Measurements from ENCODE around the gene SUN2.
"Not testable (repeated sequence)": the region's sequence is repeated elsewhere in the genome, so short reads cannot be mapped to it uniquely, and the experiment has no call there.

SUN2 gene, protein sequence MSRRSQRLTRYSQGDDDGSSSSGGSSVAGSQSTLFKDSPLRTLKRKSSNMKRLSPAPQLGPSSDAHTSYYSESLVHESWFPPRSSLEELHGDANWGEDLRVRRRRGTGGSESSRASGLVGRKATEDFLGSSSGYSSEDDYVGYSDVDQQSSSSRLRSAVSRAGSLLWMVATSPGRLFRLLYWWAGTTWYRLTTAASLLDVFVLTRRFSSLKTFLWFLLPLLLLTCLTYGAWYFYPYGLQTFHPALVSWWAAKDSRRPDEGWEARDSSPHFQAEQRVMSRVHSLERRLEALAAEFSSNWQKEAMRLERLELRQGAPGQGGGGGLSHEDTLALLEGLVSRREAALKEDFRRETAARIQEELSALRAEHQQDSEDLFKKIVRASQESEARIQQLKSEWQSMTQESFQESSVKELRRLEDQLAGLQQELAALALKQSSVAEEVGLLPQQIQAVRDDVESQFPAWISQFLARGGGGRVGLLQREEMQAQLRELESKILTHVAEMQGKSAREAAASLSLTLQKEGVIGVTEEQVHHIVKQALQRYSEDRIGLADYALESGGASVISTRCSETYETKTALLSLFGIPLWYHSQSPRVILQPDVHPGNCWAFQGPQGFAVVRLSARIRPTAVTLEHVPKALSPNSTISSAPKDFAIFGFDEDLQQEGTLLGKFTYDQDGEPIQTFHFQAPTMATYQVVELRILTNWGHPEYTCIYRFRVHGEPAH

DNA sequence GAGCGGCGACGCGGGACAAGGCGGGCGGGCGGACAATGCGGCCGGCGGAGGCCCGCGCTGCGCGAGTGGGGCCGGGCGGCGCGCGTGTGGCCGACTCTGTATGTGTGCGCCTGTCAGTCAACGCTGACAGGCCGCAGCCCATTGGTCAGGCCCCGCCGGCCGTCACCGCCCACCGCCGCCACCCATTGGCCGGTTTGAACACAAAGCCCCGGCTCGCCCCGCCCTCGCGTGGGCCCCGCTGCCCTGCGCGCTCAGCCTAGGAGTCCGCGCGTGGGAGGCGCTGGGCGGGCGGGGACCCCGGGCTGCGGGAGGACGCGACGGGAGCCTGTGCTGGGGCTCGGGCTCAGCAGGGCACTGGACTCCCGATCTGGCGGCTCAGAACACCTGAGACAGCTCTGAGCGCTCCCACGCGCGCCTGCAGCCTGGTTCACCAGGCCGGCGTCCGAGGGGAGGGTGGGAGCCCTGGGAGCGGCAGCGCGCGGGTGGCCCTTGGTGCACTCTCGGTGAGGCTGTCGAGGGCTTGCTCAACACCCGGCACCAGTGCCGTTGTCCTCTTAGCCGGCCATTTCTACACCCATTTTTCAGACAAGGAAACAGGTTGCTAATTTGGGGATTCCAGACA is at the start of gene SUN2:
Gene SUN2 (minus strand): TSS at position 88 of the 622 bp plus-strand sequence. CDS start 3,370 bp downstream, outside the sequence.
- ATAC-seq (replicated peaks; ENCODE audit: extremely low read depth, poor library complexity, severe bottlenecking) (peak; percentile 73), DNase-seq (ENCODE audit: low spot score in 2 of 2) (peak; percentile 88 to 89)
- Mint-ChIP-seq H3K9me3 (no peaks in the 10 kb centered on the region), H3K27me3 (no peaks in the 10 kb centered on the region), H3K27ac (ENCODE audit: low read depth) (peak within 1 kb of the TSS; percentile 93), H3K4me1 (peaks cover 67% of the 10 kb centered on the region), H3K36me3 (ENCODE audit: insufficient read depth) (peaks cover 45% of the 10 kb centered on the region), H3K4me3 (peak within 1 kb of the TSS; percentile 98)

DNA sequence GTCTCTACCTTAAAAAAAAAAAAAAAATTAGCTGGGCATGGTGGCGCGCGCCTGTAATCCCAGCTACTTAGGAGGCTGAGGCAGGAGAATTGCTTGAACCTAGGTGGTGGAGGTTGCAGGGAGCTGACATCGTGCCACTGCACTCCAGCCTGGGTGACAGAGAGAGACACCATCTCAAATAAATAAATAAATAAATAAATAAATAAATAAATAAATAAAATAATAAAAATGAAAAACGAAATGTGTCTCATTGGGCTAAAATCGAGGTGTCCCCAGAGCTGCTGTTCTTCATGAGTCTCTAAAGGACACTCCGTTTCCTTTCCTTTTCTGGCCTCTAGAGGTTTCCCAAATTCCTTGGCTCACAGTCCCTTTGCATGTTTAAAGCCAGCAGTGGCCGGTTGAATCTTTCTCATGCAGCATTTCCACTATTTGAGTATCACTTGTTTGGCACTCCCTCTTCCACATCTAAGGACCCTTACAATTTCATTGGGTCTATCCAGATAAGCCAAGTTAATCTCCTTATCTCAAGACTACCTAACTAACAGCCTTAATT is 49.3 kb upstream of the SUN2 start:
- not testable (repeated sequence) for ATAC-seq (replicated peaks; ENCODE audit: extremely low read depth, poor library complexity, severe bottlenecking); H3K9me3 Mint-ChIP-seq; H3K27ac Mint-ChIP-seq (ENCODE audit: low read depth); H3K36me3 Mint-ChIP-seq (ENCODE audit: insufficient read depth); H3K4me3 Mint-ChIP-seq; H3K4me1 Mint-ChIP-seq; DNase-seq (ENCODE audit: low spot score in 2 of 2)
- H3K27me3 Mint-ChIP-seq = peaks cover 35% of the 10 kb centered on the region

DNA sequence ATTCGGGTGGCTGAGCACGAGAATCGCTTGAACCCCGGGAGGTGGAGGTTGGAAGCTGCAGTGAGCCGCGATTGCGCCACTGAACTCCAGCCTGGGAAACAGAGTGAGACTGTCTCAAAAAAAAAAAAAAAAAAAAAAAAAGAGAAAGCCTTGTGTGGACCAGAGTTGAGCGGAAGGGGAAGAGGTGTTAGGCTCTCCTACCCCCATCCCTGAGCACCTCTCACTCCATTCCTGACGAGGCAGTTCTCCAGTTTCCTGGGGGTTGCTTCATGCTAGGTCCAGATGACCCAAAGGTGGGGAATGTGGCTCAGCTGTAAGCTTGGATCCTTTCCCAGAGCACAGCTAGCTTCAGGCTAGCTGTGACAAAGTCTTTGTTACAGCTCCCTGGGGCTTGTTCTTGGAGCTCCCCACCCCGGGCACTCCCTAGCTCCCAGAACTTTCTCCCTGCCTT is 46.9 kb upstream of the SUN2 start:
- no peak for DNase-seq (ENCODE audit: low spot score in 2 of 2)
- no peak for ATAC-seq (replicated peaks; ENCODE audit: extremely low read depth, poor library complexity, severe bottlenecking)
- no peaks in the 10 kb centered on the region for H3K9me3 Mint-ChIP-seq
- H3K36me3 Mint-ChIP-seq (ENCODE audit: insufficient read depth) = no peaks in the 10 kb centered on the region
- peaks cover 20% of the 10 kb centered on the region for H3K4me1 Mint-ChIP-seq
- H3K27me3 Mint-ChIP-seq = peaks cover 40% of the 10 kb centered on the region
- H3K4me3 Mint-ChIP-seq = no peak overlapping the region
- no peak overlapping the region for H3K27ac Mint-ChIP-seq (ENCODE audit: low read depth)

DNA sequence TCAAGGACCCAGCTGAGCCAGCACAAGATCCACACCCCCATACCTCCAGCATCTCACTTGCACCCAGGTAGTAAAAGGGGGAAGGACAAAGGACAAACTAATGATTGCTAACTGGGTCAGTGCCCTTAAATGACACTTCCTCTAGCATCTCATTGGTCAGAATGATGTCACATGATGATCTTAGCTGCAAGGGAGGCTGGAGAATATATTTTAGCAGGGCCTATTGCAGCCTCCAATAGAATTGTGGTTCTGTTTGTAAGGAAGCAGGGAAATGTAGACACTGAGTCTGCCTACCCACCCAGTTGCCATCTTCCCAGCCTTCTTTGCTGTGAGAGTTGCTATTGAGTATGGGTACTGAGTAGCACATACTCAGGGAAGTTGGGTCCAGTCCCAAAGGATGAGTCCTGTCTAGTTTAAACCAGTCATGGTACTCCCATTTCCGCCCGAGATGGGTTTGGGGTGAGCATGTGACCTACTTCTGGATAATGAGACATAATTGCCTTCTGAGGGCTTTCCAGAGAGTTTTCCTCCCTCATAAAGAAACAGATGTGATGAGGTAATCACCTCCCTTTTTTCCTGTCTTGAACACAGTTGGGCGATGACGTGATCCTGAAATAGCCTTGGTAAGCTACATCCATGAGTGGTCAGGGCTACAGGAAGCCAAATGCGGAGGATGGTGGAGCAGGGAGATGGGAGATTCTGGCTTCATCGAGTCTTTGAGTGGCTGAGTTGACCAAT is 43.6 kb upstream of the SUN2 start:
- H3K27me3 Mint-ChIP-seq = peaks cover 66% of the 10 kb centered on the region
- no peak overlapping the region for H3K27ac Mint-ChIP-seq (ENCODE audit: low read depth)

DNA sequence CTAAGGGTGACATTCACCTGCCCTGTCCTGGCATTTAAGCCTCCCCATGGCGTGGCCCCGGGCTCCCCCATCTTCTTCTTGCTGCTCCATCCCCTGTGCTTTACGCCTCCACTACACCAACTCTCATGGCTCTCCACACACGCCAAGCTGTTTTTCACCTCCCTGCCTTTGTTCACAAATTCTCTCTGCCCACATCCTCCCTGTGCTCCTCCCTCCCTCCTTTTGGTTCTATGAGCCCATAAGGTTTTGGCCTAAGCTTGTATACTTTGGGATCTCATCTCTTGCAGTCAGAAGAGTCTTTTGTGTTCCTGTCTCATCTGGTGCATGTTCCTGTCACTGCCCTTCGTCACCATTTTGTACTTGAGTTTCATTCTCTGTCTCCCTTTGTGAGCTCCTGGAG is 42.7 kb upstream of the SUN2 start:
- Mint-ChIP-seq H3K36me3 (ENCODE audit: insufficient read depth) (no peaks in the 10 kb centered on the region), H3K27ac (ENCODE audit: low read depth) (no peak overlapping the region), H3K4me3 (no peak overlapping the region), H3K4me1 (peaks cover 25% of the 10 kb centered on the region), H3K27me3 (peaks cover 61% of the 10 kb centered on the region), H3K9me3 (no peaks in the 10 kb centered on the region)
- no peak for ATAC-seq (replicated peaks; ENCODE audit: extremely low read depth, poor library complexity, severe bottlenecking)
- DNase-seq (ENCODE audit: low spot score in 2 of 2) = no peak

More for the DNA sequence above, 43.6 kb upstream of the SUN2 start:
- DNase-seq (ENCODE audit: low spot score in 2 of 2) (no peak), ATAC-seq (replicated peaks; ENCODE audit: extremely low read depth, poor library complexity, severe bottlenecking) (no peak)
- Mint-ChIP-seq H3K36me3 (ENCODE audit: insufficient read depth) (no peaks in the 10 kb centered on the region), H3K9me3 (no peaks in the 10 kb centered on the region), H3K4me1 (peaks cover 26% of the 10 kb centered on the region), H3K4me3 (no peak overlapping the region)

DNA sequence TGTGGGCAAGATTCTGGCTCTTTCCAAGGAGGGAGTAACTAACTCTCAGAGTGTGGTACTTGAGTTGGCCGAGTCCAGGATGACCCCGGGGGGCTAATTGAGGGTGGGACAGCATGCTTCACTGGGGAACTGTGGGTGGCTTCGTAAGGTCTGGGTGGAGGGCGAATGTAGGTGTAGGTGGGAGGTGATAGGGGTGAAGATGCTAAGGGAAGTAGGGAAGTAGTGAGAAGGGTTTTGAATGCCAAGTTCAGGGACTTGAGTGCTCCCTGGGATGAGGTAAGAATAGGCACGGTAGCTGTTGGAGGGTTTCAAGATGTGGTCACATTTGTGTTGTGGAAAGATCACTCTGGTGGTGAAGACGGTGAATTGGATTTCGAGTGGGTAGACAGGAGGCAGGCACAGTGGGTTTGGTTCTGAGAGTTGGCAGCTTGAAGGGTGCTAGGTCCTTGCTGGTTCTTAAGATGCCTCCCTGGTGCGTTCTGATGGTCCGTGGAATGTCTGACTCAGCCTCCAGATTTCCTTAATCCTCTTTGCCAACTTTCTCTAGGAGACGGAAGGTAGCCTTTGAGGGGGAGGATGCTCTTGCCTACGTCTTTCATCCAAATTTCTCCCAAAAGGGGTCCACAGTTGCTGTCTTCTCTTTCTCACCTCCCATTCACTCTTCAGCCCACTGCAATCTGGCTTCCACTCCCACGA is 40.6 kb upstream of the SUN2 start:
- H3K4me1 Mint-ChIP-seq = peaks cover 25% of the 10 kb centered on the region
- ATAC-seq (replicated peaks; ENCODE audit: extremely low read depth, poor library complexity, severe bottlenecking) = no peak
- H3K27ac Mint-ChIP-seq (ENCODE audit: low read depth) = no peak overlapping the region
- no peaks in the 10 kb centered on the region for H3K36me3 Mint-ChIP-seq (ENCODE audit: insufficient read depth)
- DNase-seq (ENCODE audit: low spot score in 2 of 2) = no peak
- peaks cover 46% of the 10 kb centered on the region for H3K27me3 Mint-ChIP-seq
- H3K9me3 Mint-ChIP-seq = no peaks in the 10 kb centered on the region
- no peak overlapping the region for H3K4me3 Mint-ChIP-seq

DNA sequence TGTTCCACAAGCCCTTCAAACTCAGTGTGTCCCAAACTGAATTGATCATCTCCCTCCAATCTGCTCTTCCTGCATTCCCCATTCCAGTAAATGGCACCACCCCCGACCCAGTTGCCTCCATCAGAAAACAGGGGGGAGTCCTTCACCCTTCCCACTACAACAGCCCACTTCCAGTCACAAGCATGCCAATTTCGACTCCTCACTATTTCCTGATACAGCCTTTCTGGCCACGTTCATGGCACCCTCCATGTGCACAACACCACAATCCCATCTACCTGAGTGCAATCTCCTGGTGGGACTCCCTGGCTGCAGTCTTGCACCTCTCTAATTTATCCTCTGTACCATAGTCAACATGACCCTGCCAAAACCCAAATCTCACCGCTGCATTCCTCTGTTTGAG is 39.8 kb upstream of the SUN2 start:
- no peak overlapping the region for H3K4me3 Mint-ChIP-seq
- peak overlapping the region; percentile 23 for H3K27ac Mint-ChIP-seq (ENCODE audit: low read depth)
- DNase-seq (ENCODE audit: low spot score in 2 of 2) = no peak

DNA sequence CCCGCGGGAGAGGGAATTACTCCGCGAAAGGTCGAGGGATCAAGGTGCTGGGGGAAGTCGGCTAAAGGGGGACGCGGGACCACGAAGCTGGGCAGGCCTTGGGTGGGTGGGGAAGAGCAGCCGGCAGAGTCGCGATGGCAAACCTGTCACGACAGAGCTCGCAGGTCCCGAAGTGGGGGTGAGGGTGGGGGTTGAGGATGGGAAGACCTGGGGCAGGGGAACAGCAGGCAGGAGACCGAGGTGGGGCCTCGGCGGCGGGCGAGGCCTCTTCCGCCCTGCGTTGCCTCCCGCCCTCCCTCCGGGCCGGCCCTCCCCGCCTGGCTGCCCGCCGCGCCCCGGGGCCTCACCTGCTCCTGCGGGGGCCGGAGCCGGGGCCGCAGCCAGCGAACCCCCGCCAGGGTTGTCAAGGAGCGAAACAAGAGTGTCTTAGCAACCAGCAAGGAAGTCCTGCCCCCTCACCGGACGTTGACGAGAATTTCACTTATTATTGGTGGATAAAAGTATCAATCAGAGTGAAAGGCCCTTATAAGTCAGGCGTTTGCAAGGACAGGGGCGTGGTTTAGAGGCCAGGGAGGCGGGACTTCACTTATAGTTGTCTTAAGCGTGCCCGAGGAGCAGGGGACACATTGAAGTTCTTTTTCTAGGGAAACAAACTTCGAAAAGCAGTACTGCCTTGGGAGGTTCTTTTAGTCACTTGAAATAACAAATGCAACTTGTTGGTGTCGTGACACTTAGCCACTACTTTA is 38.1 kb upstream of the SUN2 start, which contains the start of gene DNAL4:
Gene DNAL4 (minus strand): TSS at position 423 of the 746 bp plus-strand sequence. CDS start 11,412 bp downstream, outside the sequence.
- ATAC-seq (replicated peaks; ENCODE audit: extremely low read depth, poor library complexity, severe bottlenecking) (peak; percentile 96), DNase-seq (ENCODE audit: low spot score in 2 of 2) (peak; percentile 80 to 91)
- peaks cover 24% of the 10 kb centered on the region for H3K4me1 Mint-ChIP-seq
- H3K36me3 Mint-ChIP-seq (ENCODE audit: insufficient read depth) = no peaks in the 10 kb centered on the region
- peaks cover 38% of the 10 kb centered on the region for H3K27me3 Mint-ChIP-seq
- H3K27ac Mint-ChIP-seq (ENCODE audit: low read depth) = peak within 1 kb of the TSS; percentile 93
- peak within 1 kb of the TSS; percentile 91 for H3K4me3 Mint-ChIP-seq
- H3K9me3 Mint-ChIP-seq = no peaks in the 10 kb centered on the region

More for the DNA sequence above, 39.8 kb upstream of the SUN2 start:
- H3K4me1 Mint-ChIP-seq = peaks cover 25% of the 10 kb centered on the region
- peaks cover 39% of the 10 kb centered on the region for H3K27me3 Mint-ChIP-seq
- H3K9me3 Mint-ChIP-seq = no peaks in the 10 kb centered on the region
- ATAC-seq (replicated peaks; ENCODE audit: extremely low read depth, poor library complexity, severe bottlenecking) = no peak
- no peaks in the 10 kb centered on the region for H3K36me3 Mint-ChIP-seq (ENCODE audit: insufficient read depth)

DNA sequence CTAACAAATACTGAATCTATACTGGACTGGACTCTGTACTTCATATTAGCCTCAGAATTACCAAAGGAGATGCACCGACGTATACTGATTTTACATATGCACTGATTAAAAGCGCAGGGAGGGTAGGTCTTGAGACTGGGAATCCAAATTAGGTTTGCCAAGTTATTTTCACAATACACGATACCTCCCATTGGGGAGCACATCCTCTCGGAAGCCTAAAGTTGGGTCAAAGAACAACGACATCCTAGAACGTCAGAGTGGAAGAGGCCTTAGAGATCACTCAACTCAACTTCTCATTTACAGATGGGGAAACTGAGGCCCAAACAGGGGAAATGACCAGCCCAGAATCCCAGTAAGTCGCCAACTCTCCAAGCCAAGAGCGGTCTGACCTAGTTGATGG is 37.5 kb upstream of the SUN2 start:
- H3K27me3 Mint-ChIP-seq = peaks cover 32% of the 10 kb centered on the region
- H3K4me3 Mint-ChIP-seq = peak overlapping the region; percentile 91
- peak overlapping the region; percentile 93 for H3K27ac Mint-ChIP-seq (ENCODE audit: low read depth)
- no peak for ATAC-seq (replicated peaks; ENCODE audit: extremely low read depth, poor library complexity, severe bottlenecking)
- H3K36me3 Mint-ChIP-seq (ENCODE audit: insufficient read depth) = no peaks in the 10 kb centered on the region
- no peaks in the 10 kb centered on the region for H3K9me3 Mint-ChIP-seq
- DNase-seq (ENCODE audit: low spot score in 2 of 2) = no peak
- H3K4me1 Mint-ChIP-seq = peaks cover 19% of the 10 kb centered on the region

DNA sequence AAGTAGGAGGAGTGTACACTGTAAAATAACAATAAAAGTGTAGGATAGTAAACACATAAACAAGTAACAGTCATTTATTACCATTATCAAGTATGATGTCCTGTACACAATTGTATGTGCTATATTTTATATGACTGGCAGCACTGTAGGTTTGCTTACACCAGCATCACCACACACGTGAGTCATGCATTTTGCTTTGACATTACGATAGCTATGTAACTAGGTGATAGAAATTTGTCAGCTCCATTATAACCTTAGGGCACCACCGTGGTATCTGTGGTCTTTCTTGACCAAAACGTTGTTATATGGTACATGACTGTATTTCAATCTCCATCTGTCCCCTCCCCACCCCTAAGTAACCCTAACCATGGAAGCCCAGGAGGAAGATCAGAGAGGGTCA is 37.0 kb upstream of the SUN2 start:
- H3K36me3 Mint-ChIP-seq (ENCODE audit: insufficient read depth) = no peaks in the 10 kb centered on the region

DNA sequence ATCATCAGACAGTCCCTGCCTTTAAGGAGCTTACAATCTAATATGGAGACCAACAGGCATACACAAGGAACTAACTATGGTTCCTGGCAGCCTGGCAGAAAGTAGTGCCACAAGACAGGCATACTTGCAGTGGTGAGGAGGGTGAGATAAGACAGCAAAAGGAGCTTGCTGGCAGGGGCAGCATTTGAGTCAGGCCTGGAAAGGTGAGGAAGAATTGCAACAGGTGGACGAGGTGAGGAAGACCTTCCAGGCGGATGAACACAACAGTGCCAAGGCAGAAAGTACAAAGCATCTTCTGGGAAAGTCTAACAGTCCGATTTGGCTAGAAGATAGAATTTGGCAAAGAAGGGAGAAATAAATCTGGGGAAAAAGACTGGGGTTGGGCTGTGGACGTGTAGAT is 33.8 kb upstream of the SUN2 start:
- Mint-ChIP-seq H3K4me1 (peaks cover 7% of the 10 kb centered on the region), H3K4me3 (no peak overlapping the region), H3K27ac (ENCODE audit: low read depth) (no peak overlapping the region), H3K9me3 (no peaks in the 10 kb centered on the region), H3K27me3 (no peaks in the 10 kb centered on the region), H3K36me3 (ENCODE audit: insufficient read depth) (peaks cover 1% of the 10 kb centered on the region)
- ATAC-seq (replicated peaks; ENCODE audit: extremely low read depth, poor library complexity, severe bottlenecking) (no peak), DNase-seq (ENCODE audit: low spot score in 2 of 2) (no peak)

More for the DNA sequence above, 37.0 kb upstream of the SUN2 start:
- H3K4me3 Mint-ChIP-seq = peak overlapping the region; percentile 91
- peaks cover 27% of the 10 kb centered on the region for H3K27me3 Mint-ChIP-seq
- peaks cover 14% of the 10 kb centered on the region for H3K4me1 Mint-ChIP-seq
- DNase-seq (ENCODE audit: low spot score in 2 of 2) = no peak
- no peaks in the 10 kb centered on the region for H3K9me3 Mint-ChIP-seq
- peak overlapping the region; percentile 93 for H3K27ac Mint-ChIP-seq (ENCODE audit: low read depth)
- ATAC-seq (replicated peaks; ENCODE audit: extremely low read depth, poor library complexity, severe bottlenecking) = no peak

All from central memory CD8-positive, alpha-beta T cell (primary cell).